Ectodermal cell (in vitro differentiated cells): ENCODE measurements around the gene RBM33.

Source experiments
- H3K27ac ChIP-seq: 2 replicates; pipeline ENCODE4 v1.7.0; 2013; ENCODE audit warnings: mild to moderate bottlenecking, low read depth, low read length; ENCODE audit not compliant: insufficient read depth, poor library complexity, severe bottlenecking
- H3K27me3 ChIP-seq: 2 replicates; pipeline ENCODE4 v1.7.0; 2013; ENCODE audit warnings: mild to moderate bottlenecking, low read length; ENCODE audit not compliant: insufficient read depth, control insufficient read depth, poor library complexity, severe bottlenecking
- H3K36me3 ChIP-seq: one replicate; pipeline ENCODE4 v1.7.0; 2013; ENCODE audit warnings: low read length; ENCODE audit not compliant: control insufficient read depth, insufficient read depth
- H3K4me1 ChIP-seq: one replicate; pipeline ENCODE4 v1.7.0; 2013; ENCODE audit warnings: low read length; ENCODE audit not compliant: control insufficient read depth, insufficient read depth
- H3K4me3 ChIP-seq: 2 replicates; pipeline ENCODE4 v1.7.0; 2013; ENCODE audit warnings: low read depth, low read length, control low read depth; ENCODE audit not compliant: insufficient read depth
- H3K9me3 ChIP-seq: 2 replicates; pipeline ENCODE4 v1.7.0; 2013; ENCODE audit warnings: mild to moderate bottlenecking, low read length, moderate library complexity; ENCODE audit not compliant: control insufficient read depth
- WGBS, 2 experiments: methylation state at CpG; one replicate each; pipeline ENCODE4 v1.1.7; 2013; ENCODE audit warnings: missing lambda C conversion rate in 2 of 2; 5-methylcytosine and 5-hydroxymethylcytosine counted together

Gene RBM33

DNA sequence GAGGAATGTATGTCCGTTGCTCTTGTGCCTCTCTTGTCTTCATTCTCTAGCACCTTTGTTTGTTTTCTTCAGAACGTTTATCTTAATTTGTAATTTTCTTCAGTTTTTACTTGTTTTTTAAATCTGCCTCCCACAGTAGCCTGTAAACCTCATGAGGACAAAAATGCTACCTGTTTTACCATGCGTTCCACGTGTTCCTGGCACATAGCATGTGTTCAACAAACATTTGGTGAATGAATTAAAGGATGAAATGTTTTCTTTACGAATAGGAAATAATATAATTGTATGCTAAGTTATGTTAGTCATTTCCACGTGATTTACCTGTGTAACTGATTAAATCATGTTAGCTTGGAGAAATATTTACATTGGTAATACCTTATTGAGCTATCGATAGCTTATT, 2.2 kb downstream of the RBM33 start:
- Histone ChIP-seq H3K4me3 (no peak overlapping the region), H3K9me3 (peaks cover 10% of the 10 kb centered on the region), H3K4me1 (peaks cover 8% of the 10 kb centered on the region), H3K36me3 (peaks cover 33% of the 10 kb centered on the region), H3K27me3 (no peaks in the 10 kb centered on the region), H3K27ac (no peak overlapping the region)
- 88 to 97% methylated on average over 7 of the region's 7 CpGs for whole genome bisulfite sequencing, 2 experiments

DNA sequence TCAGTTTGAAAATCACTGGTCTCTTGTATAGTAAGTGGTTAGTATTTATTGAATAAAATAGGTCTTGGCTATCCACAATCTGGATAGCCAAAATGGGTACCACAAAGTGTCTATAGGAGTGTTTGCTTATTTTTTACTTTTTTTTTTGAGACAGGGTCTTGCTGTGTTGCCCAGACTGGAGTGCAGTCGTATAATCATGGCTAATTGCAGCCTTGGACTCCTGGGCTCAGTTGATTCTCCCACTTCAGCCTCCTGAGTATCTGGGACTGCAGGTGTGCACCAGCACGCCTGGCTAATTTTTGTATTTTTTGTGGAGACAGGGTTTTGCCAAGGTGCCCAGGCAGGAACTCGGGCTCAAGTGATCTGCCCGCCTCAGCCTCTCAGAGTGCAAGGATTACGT, 2.8 kb downstream of the RBM33 start:
- peaks cover 27% of the 10 kb centered on the region for H3K36me3 ChIP-seq
- peaks cover 8% of the 10 kb centered on the region for H3K4me1 ChIP-seq
- H3K27ac ChIP-seq = no peak overlapping the region
- H3K9me3 ChIP-seq = peaks cover 10% of the 10 kb centered on the region
- H3K4me3 ChIP-seq = no peak overlapping the region
- 74 to 75% methylated on average over 5 of the region's 5 CpGs for WGBS, 2 experiments
- H3K27me3 ChIP-seq = no peaks in the 10 kb centered on the region

DNA sequence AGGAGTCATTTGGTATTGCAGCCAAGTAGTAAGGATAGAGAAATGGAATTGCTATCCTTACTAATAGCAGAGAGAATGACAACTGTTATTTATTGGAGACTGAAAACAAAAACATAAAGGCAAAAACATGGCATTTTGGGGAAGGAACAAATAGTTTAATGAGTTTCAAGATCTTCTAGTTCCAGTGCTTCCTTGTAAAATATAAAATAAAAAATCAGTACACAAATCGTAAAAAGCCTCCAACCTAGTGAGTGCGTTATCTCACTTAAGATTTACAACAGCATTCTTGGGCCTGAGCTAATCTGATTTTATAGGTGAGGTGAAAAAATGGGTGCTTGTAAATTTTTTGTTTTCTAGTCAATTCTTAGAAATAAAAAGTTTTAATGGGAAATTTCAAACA, 3.3 kb downstream of the RBM33 start:
- Histone ChIP-seq H3K36me3 (peaks cover 23% of the 10 kb centered on the region), H3K27me3 (no peaks in the 10 kb centered on the region), H3K9me3 (peaks cover 10% of the 10 kb centered on the region), H3K27ac (no peak overlapping the region), H3K4me1 (peaks cover 8% of the 10 kb centered on the region), H3K4me3 (no peak overlapping the region)
- 100% methylated on average over 1 to 2 of the region's 2 CpGs for WGBS, 2 experiments

- no peak overlapping the region for H3K4me3 ChIP-seq
- 85 to 92% methylated on average over 2 to 3 of the region's 3 CpGs for WGBS, 2 experiments
- H3K27ac ChIP-seq = no peak overlapping the region
- H3K27me3 ChIP-seq = no peaks in the 10 kb centered on the region
- peaks cover 8% of the 10 kb centered on the region for H3K4me1 ChIP-seq
- peaks cover 22% of the 10 kb centered on the region for H3K36me3 ChIP-seq
- peaks cover 10% of the 10 kb centered on the region for H3K9me3 ChIP-seq
Observed at GRCh38 chr7:155648752-155649339, 4.4 kb downstream of the RBM33 start.

- Histone ChIP-seq H3K36me3 (peaks cover 22% of the 10 kb centered on the region), H3K9me3 (peaks cover 10% of the 10 kb centered on the region), H3K4me3 (no peak overlapping the region), H3K4me1 (peaks cover 8% of the 10 kb centered on the region), H3K27ac (no peak overlapping the region), H3K27me3 (no peaks in the 10 kb centered on the region)
- 92 to 96% methylated on average over 2 of the region's 2 CpGs for WGBS, 2 experiments
Observed at GRCh38 chr7:155649588-155649987, 5.1 kb downstream of the RBM33 start.

GRCh38 chr7:155652156-155653114, 8.0 kb downstream of the RBM33 start:
- Histone ChIP-seq H3K36me3 (peaks cover 11% of the 10 kb centered on the region), H3K27me3 (no peaks in the 10 kb centered on the region), H3K4me3 (no peak overlapping the region), H3K27ac (no peak overlapping the region), H3K9me3 (peaks cover 10% of the 10 kb centered on the region), H3K4me1 (no peaks in the 10 kb centered on the region)
- WGBS, 2 experiments = 92 to 98% methylated on average over 5 to 6 of the region's 6 CpGs

- Histone ChIP-seq H3K27ac (no peak overlapping the region), H3K4me1 (no peaks in the 10 kb centered on the region), H3K4me3 (no peak overlapping the region), H3K9me3 (peaks cover 5% of the 10 kb centered on the region), H3K36me3 (no peaks in the 10 kb centered on the region), H3K27me3 (no peaks in the 10 kb centered on the region)
- WGBS, 2 experiments = 86 to 93% methylated on average over 2 of the region's 2 CpGs
Observed at GRCh38 chr7:155653803-155654202, 9.3 kb downstream of the RBM33 start.

DNA sequence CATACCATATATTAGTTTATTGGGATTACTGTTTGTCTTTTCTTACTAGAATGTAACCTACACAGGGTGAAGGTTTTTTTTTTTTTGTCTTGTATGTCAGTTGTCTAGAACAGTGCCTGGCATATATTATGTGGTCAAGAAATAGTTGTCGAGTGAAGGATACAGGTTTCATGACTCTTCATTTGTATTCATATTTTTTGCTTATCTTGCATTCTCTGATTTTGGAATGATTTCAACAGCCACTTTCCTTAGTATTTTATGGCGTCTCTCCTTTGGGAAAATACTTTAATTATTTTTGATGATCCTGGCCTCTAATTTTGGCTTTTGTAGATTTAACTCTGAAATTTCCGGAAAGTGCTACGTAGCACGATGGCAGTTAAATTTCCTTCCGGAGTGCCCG, 12.4 kb downstream of the RBM33 start:
- Histone ChIP-seq H3K4me1 (no peaks in the 10 kb centered on the region), H3K9me3 (no peaks in the 10 kb centered on the region), H3K27ac (no peak overlapping the region)

GRCh38 chr7:155660059-155660757, 15.7 kb downstream of the RBM33 start:
- WGBS, 2 experiments = 90 to 95% methylated on average over 5 of the region's 5 CpGs
- no peaks in the 10 kb centered on the region for H3K9me3 ChIP-seq
- no peaks in the 10 kb centered on the region for H3K36me3 ChIP-seq
- H3K4me3 ChIP-seq = no peak overlapping the region
- H3K4me1 ChIP-seq = no peaks in the 10 kb centered on the region
- H3K27ac ChIP-seq = no peak overlapping the region
- H3K27me3 ChIP-seq = no peaks in the 10 kb centered on the region

More for the DNA sequence above, 12.4 kb downstream of the RBM33 start:
- 57 to 68% methylated on average over 6 to 7 of the region's 7 CpGs for WGBS, 2 experiments
- Histone ChIP-seq H3K4me3 (no peak overlapping the region), H3K27me3 (no peaks in the 10 kb centered on the region), H3K36me3 (no peaks in the 10 kb centered on the region)

DNA sequence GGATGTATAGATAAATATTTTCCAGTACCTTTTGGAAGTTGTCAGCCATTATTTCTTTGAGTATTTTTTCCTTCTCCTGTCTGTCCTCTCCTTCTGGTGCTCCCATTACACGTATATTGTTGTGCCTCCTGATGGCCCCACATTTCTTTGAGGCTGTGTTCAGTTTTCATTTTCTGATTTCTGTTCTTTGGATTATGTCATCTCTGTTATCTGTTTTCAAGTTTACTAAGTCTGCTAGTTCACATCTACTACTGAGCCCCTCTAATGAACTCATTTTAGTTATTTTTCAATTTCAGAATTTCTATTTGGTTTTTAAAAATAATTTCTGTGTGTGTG, 16.3 kb downstream of the RBM33 start:
- Histone ChIP-seq H3K4me1 (no peaks in the 10 kb centered on the region), H3K27ac (no peak overlapping the region), H3K9me3 (no peaks in the 10 kb centered on the region), H3K4me3 (no peak overlapping the region), H3K27me3 (no peaks in the 10 kb centered on the region), H3K36me3 (no peaks in the 10 kb centered on the region)
- WGBS, 2 experiments = 89 to 100% methylated on average over 1 of the region's 1 CpG
